Adrenal gland (tissue), 5 donors: ENCODE results near the gene CLEC7A.

Source experiments
- POLR2A ChIP-seq, 2 donors: fragments of 450-650 bp; IDR thresholded peaks; one replicate each; pipeline ENCODE4 v1.6.1; 2017; ENCODE audit warnings: antibody characterized with exemption in 2 of 2, mild to moderate bottlenecking in 2 of 2, moderate library complexity in 1 of 2
- TF ChIP-seq, protein P1 (sequence below), 6 experiments: fragments of 450-650 bp in 4 of 6; fragments of 200-600 bp in 2 of 6; sonication (generic) in 1 of 6; IDR thresholded peaks; 1 replicate in 5 of 6; 2 replicates in 1 of 6; pipeline versions ENCODE4 v1.5.1 to v1.8.0; 2016 to 2021; ENCODE audit warnings: antibody characterized with exemption in 6 of 6, mild to moderate bottlenecking in 2 of 6, moderate library complexity in 1 of 6
- donor health status: DM: no; HTN: no; CAD: no.

DNA sequence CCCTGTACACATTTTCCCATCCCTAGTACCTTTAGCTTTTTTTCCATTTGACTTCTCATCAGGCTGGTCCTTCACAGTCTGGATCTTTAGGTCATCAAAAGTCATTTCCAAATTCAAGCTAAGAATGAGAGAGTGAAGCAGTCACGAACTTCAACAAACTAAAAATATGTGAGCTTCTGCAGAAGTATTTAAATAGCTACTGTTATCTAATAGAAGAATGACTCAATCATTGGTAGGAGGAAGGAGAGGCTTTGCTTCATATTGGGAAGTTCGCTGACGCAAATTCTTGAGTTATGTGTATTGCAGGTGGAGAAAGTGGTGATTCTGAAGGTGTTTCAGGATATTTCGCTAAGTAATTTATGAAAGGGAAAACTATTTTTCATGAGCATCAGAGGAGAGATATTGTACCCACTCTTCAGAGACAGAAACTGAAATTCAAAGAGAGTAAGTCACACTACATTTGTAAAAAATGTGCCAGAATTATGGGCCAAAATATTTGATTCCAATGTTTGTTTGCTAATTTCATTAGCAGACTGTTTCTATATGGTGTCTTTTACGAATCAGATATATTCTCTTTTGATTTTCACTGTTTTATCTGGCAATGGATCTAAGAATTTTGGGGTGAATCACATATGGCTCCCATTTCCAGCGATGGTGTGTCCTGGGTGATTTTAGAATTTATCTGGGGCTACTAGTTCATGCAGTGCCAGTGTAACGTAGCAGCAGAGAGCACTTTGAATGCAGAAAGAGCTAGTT, 42.2 kb upstream of the CLEC7A start, which contains the start of gene OLR1:
- no peak for TF ChIP-seq POLR2A (IDR thresholded peaks at IDR 0.05)
- TF ChIP-seq, protein P1, sequence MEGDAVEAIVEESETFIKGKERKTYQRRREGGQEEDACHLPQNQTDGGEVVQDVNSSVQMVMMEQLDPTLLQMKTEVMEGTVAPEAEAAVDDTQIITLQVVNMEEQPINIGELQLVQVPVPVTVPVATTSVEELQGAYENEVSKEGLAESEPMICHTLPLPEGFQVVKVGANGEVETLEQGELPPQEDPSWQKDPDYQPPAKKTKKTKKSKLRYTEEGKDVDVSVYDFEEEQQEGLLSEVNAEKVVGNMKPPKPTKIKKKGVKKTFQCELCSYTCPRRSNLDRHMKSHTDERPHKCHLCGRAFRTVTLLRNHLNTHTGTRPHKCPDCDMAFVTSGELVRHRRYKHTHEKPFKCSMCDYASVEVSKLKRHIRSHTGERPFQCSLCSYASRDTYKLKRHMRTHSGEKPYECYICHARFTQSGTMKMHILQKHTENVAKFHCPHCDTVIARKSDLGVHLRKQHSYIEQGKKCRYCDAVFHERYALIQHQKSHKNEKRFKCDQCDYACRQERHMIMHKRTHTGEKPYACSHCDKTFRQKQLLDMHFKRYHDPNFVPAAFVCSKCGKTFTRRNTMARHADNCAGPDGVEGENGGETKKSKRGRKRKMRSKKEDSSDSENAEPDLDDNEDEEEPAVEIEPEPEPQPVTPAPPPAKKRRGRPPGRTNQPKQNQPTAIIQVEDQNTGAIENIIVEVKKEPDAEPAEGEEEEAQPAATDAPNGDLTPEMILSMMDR (IDR thresholded peaks at IDR 0.05) = no peak
